HepG2 (cell line): ENCODE results near the gene CARMIL3. TPM values are rescaled to one million over a fixed set of nuclear protein-coding genes. Genes with fewer than 3 reads are reported as not detected.

Experiments
- BRD4 ChIP-seq: sonication (generic); formaldehyde crosslinking; IDR thresholded peaks from 2 replicates; pipeline ENCODE4 v1.4.0; 2020; ENCODE audit warnings: missing genetic modification reagents
- CCDC6 ChIP-seq: sonication (generic); formaldehyde crosslinking; IDR thresholded peaks from 2 replicates; pipeline ENCODE4 v1.8.1; 2022; ENCODE audit warnings: mild to moderate bottlenecking, missing genetic modification reagents, moderate library complexity
- CHD2 ChIP-seq: IDR thresholded peaks from 2 replicates; pipeline ENCODE4 v1.6.1; 2011; ENCODE audit warnings: low read depth, low read length, improper control_type of control experiment
- FOXP4 ChIP-seq: sonication (generic); formaldehyde crosslinking; IDR thresholded peaks from 2 replicates; pipeline ENCODE4 v1.4.0; 2020; ENCODE audit warnings: missing genetic modification reagents
- GZF1 ChIP-seq: sonication (generic); formaldehyde crosslinking; IDR thresholded peaks from 2 replicates; pipeline ENCODE4 v1.5.1; 2020; ENCODE audit warnings: mild to moderate bottlenecking, missing genetic modification reagents
- HMG20A ChIP-seq: IDR thresholded peaks from 2 replicates; pipeline ENCODE4 v1.6.1; 2016; ENCODE audit warnings: borderline replicate concordance
- HMGA1 ChIP-seq: sonication (generic); formaldehyde crosslinking; conservative IDR thresholded peaks from 2 replicates; pipeline ENCODE4 v1.4.0; 2020; ENCODE audit warnings: missing genetic modification reagents
- HNRNPLL ChIP-seq: fragments of 200-400 bp; formaldehyde crosslinking; IDR thresholded peaks from 2 replicates; pipeline ENCODE4 v1.6.1; 2017; ENCODE audit warnings: mild to moderate bottlenecking, low read depth, low read length; ENCODE audit not compliant: poor library complexity, severe bottlenecking
- KLF12 ChIP-seq: sonication (generic); formaldehyde crosslinking; IDR thresholded peaks from 2 replicates; pipeline ENCODE4 v1.4.0; 2020; ENCODE audit warnings: missing genetic modification reagents, borderline replicate concordance
- LBX2 ChIP-seq: sonication (generic); formaldehyde crosslinking; IDR thresholded peaks from 2 replicates; pipeline ENCODE4 v1.5.0; 2020; ENCODE audit warnings: missing genetic modification reagents, mild to moderate bottlenecking, borderline replicate concordance
- SALL2 ChIP-seq: sonication (generic); formaldehyde crosslinking; IDR thresholded peaks from 2 replicates; pipeline ENCODE4 v1.8.1; 2023; ENCODE audit warnings: mild to moderate bottlenecking, missing genetic modification reagents, inconsistent platforms
- SAP130 ChIP-seq: IDR thresholded peaks from 2 replicates; pipeline ENCODE4 v1.6.1; 2016; ENCODE audit warnings: low read depth
- SOX13 ChIP-seq, 3 experiments: fragments of 450-650 bp in 1 of 3; sonication (generic) in 1 of 3; formaldehyde crosslinking in 1 of 3; IDR thresholded peaks in 2 of 3; conservative IDR thresholded peaks in 1 of 3; 2 replicates each; pipeline versions ENCODE4 v1.5.0 to v1.6.1; 2016 to 2020; ENCODE audit warnings: antibody characterized with exemption in 1 of 3, mild to moderate bottlenecking in 1 of 3, missing compliant biosample characterization in 1 of 3, missing genetic modification reagents in 1 of 3, moderate library complexity in 1 of 3
- SOX6 ChIP-seq, 2 experiments: fragments of 450-650 bp in 1 of 2; sonication (generic) in 1 of 2; formaldehyde crosslinking in 1 of 2; IDR thresholded peaks; 2 replicates each; pipeline versions ENCODE4 v1.4.0 to v1.6.1; 2017 to 2020; ENCODE audit warnings: antibody characterized with exemption in 1 of 2, mild to moderate bottlenecking in 1 of 2, missing genetic modification reagents in 1 of 2
- STAT5B ChIP-seq: sonication (generic); formaldehyde crosslinking; IDR thresholded peaks from 2 replicates; pipeline ENCODE4 v1.4.0; 2020; ENCODE audit warnings: missing genetic modification reagents
- TCF7L2 ChIP-seq: IDR thresholded peaks from 2 replicates; pipeline ENCODE4 v1.6.1; 2011; ENCODE audit warnings: mild to moderate bottlenecking, low read depth, low read length, moderate library complexity
- THAP11 ChIP-seq: IDR thresholded peaks from 2 replicates; pipeline ENCODE4 v1.6.1; 2016; ENCODE audit warnings: missing biosample characterization, missing genetic modification reagents
- ZHX1 ChIP-seq: sonication (generic); formaldehyde crosslinking; IDR thresholded peaks from 2 replicates; pipeline ENCODE4 v1.8.1; 2022; ENCODE audit warnings: low read depth, mild to moderate bottlenecking, missing genetic modification reagents
- ZNF558 ChIP-seq: sonication (generic); formaldehyde crosslinking; IDR thresholded peaks from 2 replicates; pipeline ENCODE4 v1.9.0; 2022; ENCODE audit warnings: mild to moderate bottlenecking, missing genetic modification reagents, borderline replicate concordance
- ZNF629 ChIP-seq: sonication (generic); formaldehyde crosslinking; conservative IDR thresholded peaks from 2 replicates; pipeline ENCODE4 v1.5.0; 2020; ENCODE audit warnings: missing genetic modification reagents
- ZSCAN25 ChIP-seq: sonication (generic); formaldehyde crosslinking; IDR thresholded peaks from 2 replicates; pipeline ENCODE4 v1.8.0; 2022; ENCODE audit warnings: mild to moderate bottlenecking, missing genetic modification reagents
- polyA plus RNA-seq, 8 experiments: library from polyadenylated mRNA; depleted of rRNA in 3 of 8; stranded (reverse) in 7 of 8; unstranded in 1 of 8; fragments of >200 nt; fragmentation: Illumina TruSeq in 4 of 8; extraction: Trizol in 4 of 8; gene quantifications; 2 replicates each; pipeline versions ENCODE4 v1.2.1 to v1.2.3, GENCODE V29; 2011 to 2016; ENCODE audit warnings: low read depth in 4 of 8, missing spikeins in 1 of 8, mixed read lengths in 1 of 8; ENCODE audit not compliant: insufficient read depth in 1 of 8
- total RNA-seq, 5 experiments: library from RNA; depleted of rRNA; stranded (reverse); fragments of >200 nt; fragmentation: Illumina TruSeq; extraction: Trizol; gene quantifications; 2 replicates each; pipeline ENCODE4 v1.2.3, GENCODE V29; 2016; ENCODE audit warnings: low read depth in 1 of 5

The CARMIL3 gene
- total and polyA plus RNA-seq, 2 of the 13 experiments (the other 11 are each of a cell fraction or from before 2014, with no cell fraction given), result 0.27 to 0.55 TPM

- peak; percentile 76 for TF ChIP-seq THAP11 (CRISPR knock-in tag)
- TF ChIP-seq FOXP4 (CRISPR knock-in tag), result peak; percentile 58; the same call in 1 of the 2 replicates
- no peak for TF ChIP-seq CCDC6
- TF ChIP-seq GZF1 (CRISPR knock-in tag), result no peak
- TF ChIP-seq ZHX1, result no peak
- no peak for TF ChIP-seq SOX13 (IDR thresholded peaks at IDR 0.05)
- no peak for TF ChIP-seq SOX13 (CRISPR knock-in tag; conservative IDR thresholded peaks at IDR 0.05 in 1 of 2, IDR thresholded peaks at IDR 0.05 in 1 of 2)
- 0 out of 2 replicates have a peak, but pooled peaks have one; percentile 70 for TF ChIP-seq KLF12
- TF ChIP-seq ZNF629, result 0 out of 2 replicates have a peak, but pooled peaks have one; percentile 20
- TF ChIP-seq TCF7L2, result no peak
- TF ChIP-seq ZNF558, result no peak
- no peak for TF ChIP-seq HMGA1 (CRISPR knock-in tag)
- peak; percentile 68; the same call in 1 of the 2 replicates for TF ChIP-seq ZSCAN25 (CRISPR knock-in tag)
- TF ChIP-seq SOX6 (IDR thresholded peaks at IDR 0.05), result no peak
- 0 out of 2 replicates have a peak, but pooled peaks have one; percentile 30 for TF ChIP-seq SOX6 (CRISPR knock-in tag; IDR thresholded peaks at IDR 0.05)
- TF ChIP-seq HNRNPLL, result no peak
- TF ChIP-seq CHD2, result no peak
- TF ChIP-seq LBX2 (CRISPR knock-in tag), result no peak
- 0 out of 2 replicates have a peak, but pooled peaks have one; percentile 49 for TF ChIP-seq SALL2 (CRISPR knock-in tag)
- no peak for TF ChIP-seq HMG20A (CRISPR knock-in tag)
- TF ChIP-seq BRD4 (CRISPR knock-in tag), result no peak
- no peak for TF ChIP-seq STAT5B (CRISPR knock-in tag)
- peak; percentile 73 for TF ChIP-seq SAP130 (CRISPR knock-in tag)
These were observed 37.9 kb upstream of the CARMIL3 start (continued) for GRCh38 chr14:24013654-24014514.
